Spleen (tissue), 11 donors: ENCODE results near the gene ALK. TPM values are rescaled to one million over a fixed set of nuclear protein-coding genes. Genes with fewer than 3 reads are reported as not detected.

Source experiments
- DNase-seq: peaks from one replicate; pipeline ENCODE4 v3.0.0-alpha.2; 2020
- H3K27ac ChIP-seq, 8 donors: fragments of 200-600 bp; sonication (generic) in 7 of 8; 1 replicate in 4 of 8; 2 replicates in 4 of 8; pipeline versions ENCODE4 v1.5.0 to v1.8.0; 2016 to 2021; ENCODE audit warnings: inconsistent platforms in 4 of 8, mild to moderate bottlenecking in 4 of 8, moderate library complexity in 1 of 8
- H3K27me3 ChIP-seq, 7 donors: fragments of 200-600 bp; sonication (generic) in 6 of 7; replicated peaks in 1 of 7; 1 replicate in 4 of 7; 2 replicates in 3 of 7; pipeline versions ENCODE4 v1.5.0 to v1.8.0; 2016 to 2021; ENCODE audit warnings: inconsistent platforms in 3 of 7, mild to moderate bottlenecking in 1 of 7
- H3K36me3 ChIP-seq, 6 donors: fragments of 200-600 bp; sonication (generic) in 5 of 6; 1 replicate in 4 of 6; 2 replicates in 2 of 6; pipeline versions ENCODE4 v1.5.0 to v1.8.0; 2016 to 2021; ENCODE audit warnings: inconsistent platforms in 2 of 6
- H3K4me1 ChIP-seq, 6 donors: fragments of 200-600 bp; sonication (generic) in 5 of 6; 1 replicate in 3 of 6; 2 replicates in 3 of 6; pipeline versions ENCODE4 v1.5.0 to v1.8.0; 2016 to 2021; ENCODE audit warnings: inconsistent platforms in 3 of 6
- H3K4me3 ChIP-seq, 8 donors: fragments of 200-600 bp; sonication (generic) in 7 of 8; 1 replicate in 4 of 8; 2 replicates in 4 of 8; pipeline versions ENCODE4 v1.5.0 to v1.8.0; 2016 to 2021; ENCODE audit warnings: inconsistent platforms in 4 of 8, mild to moderate bottlenecking in 4 of 8, moderate library complexity in 2 of 8
- H3K9me3 ChIP-seq, 8 donors: fragments of 200-600 bp; sonication (generic) in 7 of 8; 1 replicate in 4 of 8; 2 replicates in 4 of 8; pipeline versions ENCODE4 v1.5.0 to v1.8.0; 2016 to 2021; ENCODE audit warnings: inconsistent platforms in 4 of 8
- CTCF ChIP-seq, 11 experiments: fragments of 200-600 bp in 7 of 11; fragments of 450-650 bp in 4 of 11; sonication (generic) in 4 of 11; IDR thresholded peaks in 8 of 11; conservative IDR thresholded peaks in 3 of 11; 1 replicate in 7 of 11; 2 replicates in 4 of 11; pipeline versions ENCODE4 v1.4.0 to v1.8.0; 2016 to 2021; ENCODE audit warnings: antibody characterized with exemption in 11 of 11, inconsistent platforms in 4 of 11, mild to moderate bottlenecking in 1 of 11
- POLR2A ChIP-seq, 3 donors: fragments of 450-650 bp; IDR thresholded peaks; one replicate each; pipeline ENCODE4 v1.5.1; 2017; ENCODE audit warnings: antibody characterized with exemption in 3 of 3, mild to moderate bottlenecking in 1 of 3
- POLR2AphosphoS5 ChIP-seq, 3 donors: sonication (generic); formaldehyde crosslinking; IDR thresholded peaks; one replicate each; pipeline ENCODE4 v1.5.1; 2017; ENCODE audit warnings: antibody characterized with exemption in 3 of 3
- WGBS, 5 donors: extraction: QIAGEN DNeasy Blood & Tissue Kit in 3 of 5; methylation state at CpG; one replicate each; pipeline versions ENCODE4 v1.1.5 to v1.1.7; 2013 to 2018; 5-methylcytosine and 5-hydroxymethylcytosine counted together
- intact Hi-C: fragments of 100-400 bp; cut with DNase I; formaldehyde crosslinking; loops from one replicate; pipeline ENCODE4 v1.15.0; 2023; ENCODE audit warnings: low total_unique reads
- polyA plus RNA-seq, 3 donors: library from polyadenylated mRNA; stranded (reverse); fragments of 200-250 nt; gene quantifications; one replicate each; pipeline ENCODE4 v1.2.1, GENCODE V29; 2013
- total RNA-seq, 7 donors: library from RNA; depleted of rRNA in 3 of 7; stranded (reverse); fragments of >200 nt in 3 of 7; fragmentation: NEBNext Ultra II Directional in 4 of 7; extraction: Animal tissue kit (Norgen Biotek cat#: 25700) in 4 of 7; gene quantifications; one replicate each; pipeline versions ENCODE4 v1.1.0 to v1.2.1, GENCODE V29; 2016 to 2021
- donor health status: healthy with polysubstance abuse.
- donor health status: DM: no; HTN: no; CAD: no; lungs with moderate emphysema.
- donor health status: DM: no; HTN: no; CAD: no.
- donor health status: Bipolar disorder and iron deficiency.
- donor health status: healthy.
- donor health status: DM: no; HTN: no; CAD: no.
- donor health status: DM: yes; HTN: yes; CAD: no.

ALK gene
- total and polyA plus RNA-seq, 10 donors: 0.03 to 0.28 (median 0.06) TPM; not detected in 7

- no peaks in the 10 kb centered on the region for H3K36me3 ChIP-seq
- TF ChIP-seq CTCF (IDR thresholded peaks at IDR 0.05 in 8 of 11, conservative IDR thresholded peaks at IDR 0.05 in 3 of 11): no peak
- TF ChIP-seq POLR2A (IDR thresholded peaks at IDR 0.05): no peak
- TF ChIP-seq POLR2AphosphoS5 (IDR thresholded peaks at IDR 0.05): no peak
- intact Hi-C loops: no loop called here
- WGBS, 5 donors: 62 to 71% (median 66%) methylated on average over 5 of the region's 5 CpGs
- no peak overlapping the region for H3K4me3 ChIP-seq
- H3K4me1 ChIP-seq: no peaks in the 10 kb centered on the region
- no peak for DNase-seq
- H3K27me3 ChIP-seq: peaks cover 0 to 36% (median 0%) of the 10 kb centered on the region in 7 donors
- no peaks in the 10 kb centered on the region for H3K9me3 ChIP-seq
- no peak overlapping the region for H3K27ac ChIP-seq
These were observed 28.7 kb downstream of the ALK start for GRCh38 chr2:29892585-29893259.

GRCh38 chr2:29881089-29881730, 40.2 kb downstream of the ALK start:
- Histone ChIP-seq H3K4me3 (no peak overlapping the region), H3K4me1 (no peaks in the 10 kb centered on the region), H3K27me3 (peaks cover 0 to 20% (median 0%) of the 10 kb centered on the region in 7 donors), H3K27ac (no peak overlapping the region), H3K9me3 (peaks cover 0 to 10% (median 8%) of the 10 kb centered on the region in 8 donors), H3K36me3 (no peaks in the 10 kb centered on the region)
- intact Hi-C loops: no loop called here
- 82 to 86% (median 85%) methylated on average over 6 of the region's 6 CpGs for WGBS, 5 donors
- no peak for DNase-seq
- TF ChIP-seq POLR2AphosphoS5 (IDR thresholded peaks at IDR 0.05) (no peak), POLR2A (IDR thresholded peaks at IDR 0.05) (no peak), CTCF (IDR thresholded peaks at IDR 0.05 in 8 of 11, conservative IDR thresholded peaks at IDR 0.05 in 3 of 11) (no peak)

- no peak for TF ChIP-seq POLR2A (IDR thresholded peaks at IDR 0.05)
- no peak for DNase-seq
- peaks cover 0 to 9% (median 7%) of the 10 kb centered on the region in 8 donors for H3K9me3 ChIP-seq
- no peak overlapping the region for H3K4me3 ChIP-seq
- peaks cover 0 to 20% (median 0%) of the 10 kb centered on the region in 7 donors for H3K27me3 ChIP-seq
- 35 to 71% (median 42%) methylated on average over 1 of the region's 1 CpG for WGBS, 5 donors
- no peak overlapping the region for H3K27ac ChIP-seq
- intact Hi-C loops: no loop called here
- H3K4me1 ChIP-seq: no peaks in the 10 kb centered on the region
- no peaks in the 10 kb centered on the region for H3K36me3 ChIP-seq
These were observed 41.3 kb downstream of the ALK start for GRCh38 chr2:29880084-29880483.

GRCh38 chr2:29879456-29879855, 41.9 kb downstream of the ALK start:
- TF ChIP-seq POLR2A (IDR thresholded peaks at IDR 0.05) (no peak), CTCF (IDR thresholded peaks at IDR 0.05 in 8 of 11, conservative IDR thresholded peaks at IDR 0.05 in 3 of 11) (no peak), POLR2AphosphoS5 (IDR thresholded peaks at IDR 0.05) (no peak)
- WGBS, 5 donors: 18 to 59% (median 30%) methylated on average over 2 of the region's 2 CpGs
- H3K36me3 ChIP-seq: no peaks in the 10 kb centered on the region

More at GRCh38 chr2:29879456-29879855, 41.9 kb downstream of the ALK start:
- intact Hi-C loops: no loop called here
- Histone ChIP-seq H3K4me1 (no peaks in the 10 kb centered on the region), H3K4me3 (no peak overlapping the region), H3K9me3 (peaks cover 0 to 4% (median under 1%) of the 10 kb centered on the region in 8 donors), H3K27ac (no peak overlapping the region), H3K27me3 (peaks cover 0 to 20% (median 0%) of the 10 kb centered on the region in 7 donors)
- DNase-seq: no peak
